A549 (cell line): Measurements from ENCODE around the gene PHEX.

ENCODE experiments used
- RAD21 ChIP-seq, 2 experiments: fragments of >200 bp in 1 of 2; sonication (Bioruptor Twin) in 1 of 2; formaldehyde crosslinking in 1 of 2; IDR thresholded peaks in 1 of 2; conservative IDR thresholded peaks in 1 of 2; 2 replicates in 1 of 2; 3 replicates in 1 of 2; pipeline ENCODE4 v1.6.1; 2012 to 2018; ENCODE audit warnings: inconsistent platforms in 1 of 2
- TF ChIP-seq, protein P1 (sequence below): fragments of >200 bp; sonication (Bioruptor Twin); formaldehyde crosslinking; IDR thresholded peaks from 3 replicates; pipeline ENCODE4 v1.5.1; 2016
- TF ChIP-seq, protein P2 (sequence below): IDR thresholded peaks from 2 replicates; pipeline ENCODE4 v1.6.1; 2012

DNA sequence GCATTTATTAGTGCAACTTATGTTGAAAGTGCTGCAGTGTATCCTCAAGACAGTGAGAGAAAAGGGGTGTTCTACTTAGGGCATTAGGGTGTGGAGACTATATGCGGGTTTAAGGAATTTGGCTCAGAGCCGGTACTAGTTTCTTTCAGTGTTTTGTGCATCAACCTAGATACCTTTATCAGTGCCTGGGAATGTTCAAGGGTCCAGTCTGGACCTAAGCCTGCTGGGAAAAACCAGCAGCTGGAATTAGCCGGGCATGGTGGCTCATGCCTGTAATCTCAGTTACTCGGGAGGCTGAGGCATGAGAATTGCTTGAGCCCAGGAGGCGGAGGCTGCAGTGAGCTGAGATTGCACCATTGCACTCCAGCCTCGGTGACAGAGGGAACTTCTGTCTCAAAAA lies 7.4 kb downstream of the PHEX start:
- TF ChIP-seq, protein P1, sequence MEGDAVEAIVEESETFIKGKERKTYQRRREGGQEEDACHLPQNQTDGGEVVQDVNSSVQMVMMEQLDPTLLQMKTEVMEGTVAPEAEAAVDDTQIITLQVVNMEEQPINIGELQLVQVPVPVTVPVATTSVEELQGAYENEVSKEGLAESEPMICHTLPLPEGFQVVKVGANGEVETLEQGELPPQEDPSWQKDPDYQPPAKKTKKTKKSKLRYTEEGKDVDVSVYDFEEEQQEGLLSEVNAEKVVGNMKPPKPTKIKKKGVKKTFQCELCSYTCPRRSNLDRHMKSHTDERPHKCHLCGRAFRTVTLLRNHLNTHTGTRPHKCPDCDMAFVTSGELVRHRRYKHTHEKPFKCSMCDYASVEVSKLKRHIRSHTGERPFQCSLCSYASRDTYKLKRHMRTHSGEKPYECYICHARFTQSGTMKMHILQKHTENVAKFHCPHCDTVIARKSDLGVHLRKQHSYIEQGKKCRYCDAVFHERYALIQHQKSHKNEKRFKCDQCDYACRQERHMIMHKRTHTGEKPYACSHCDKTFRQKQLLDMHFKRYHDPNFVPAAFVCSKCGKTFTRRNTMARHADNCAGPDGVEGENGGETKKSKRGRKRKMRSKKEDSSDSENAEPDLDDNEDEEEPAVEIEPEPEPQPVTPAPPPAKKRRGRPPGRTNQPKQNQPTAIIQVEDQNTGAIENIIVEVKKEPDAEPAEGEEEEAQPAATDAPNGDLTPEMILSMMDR: no peak
- TF ChIP-seq, protein P2, sequence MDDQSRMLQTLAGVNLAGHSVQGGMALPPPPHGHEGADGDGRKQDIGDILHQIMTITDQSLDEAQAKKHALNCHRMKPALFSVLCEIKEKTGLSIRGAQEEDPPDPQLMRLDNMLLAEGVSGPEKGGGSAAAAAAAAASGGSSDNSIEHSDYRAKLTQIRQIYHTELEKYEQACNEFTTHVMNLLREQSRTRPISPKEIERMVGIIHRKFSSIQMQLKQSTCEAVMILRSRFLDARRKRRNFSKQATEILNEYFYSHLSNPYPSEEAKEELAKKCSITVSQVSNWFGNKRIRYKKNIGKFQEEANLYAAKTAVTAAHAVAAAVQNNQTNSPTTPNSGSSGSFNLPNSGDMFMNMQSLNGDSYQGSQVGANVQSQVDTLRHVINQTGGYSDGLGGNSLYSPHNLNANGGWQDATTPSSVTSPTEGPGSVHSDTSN: no peak
- no peak for TF ChIP-seq RAD21 (conservative IDR thresholded peaks at IDR 0.05 in 1 of 2, IDR thresholded peaks at IDR 0.05 in 1 of 2)
